A673 (cell line): ENCODE measurements around the gene RMDN3.

Source experiments
- CTCF ChIP-seq: fragments of 300-800, 200-600 bp; sonication (generic); conservative IDR thresholded peaks from 2 replicates; pipeline ENCODE4 v1.5.1; 2017; ENCODE audit warnings: low read depth, mild to moderate bottlenecking, antibody characterized with exemption, low read length, moderate library complexity, mixed read lengths
- EZH2 ChIP-seq: fragments of 200-600 bp; sonication (generic); IDR thresholded peaks from 2 replicates; pipeline ENCODE4 v1.6.1; 2017; ENCODE audit warnings: borderline replicate concordance, low read depth, mild to moderate bottlenecking, mixed read lengths, antibody characterized with exemption, low read length; ENCODE audit not compliant: poor library complexity, severe bottlenecking

- no peak for TF ChIP-seq CTCF
- no peak for TF ChIP-seq EZH2
Measured at GRCh38 chr15:40790718-40791117, 35.7 kb upstream of the RMDN3 start.
